HCT116 (cell line): ENCODE measurements around the gene RYR3. TPM values are rescaled to one million over a fixed set of nuclear protein-coding genes. Genes with fewer than 3 reads are reported as not detected.

Experiments used
- ATAC-seq: fragments of 200-7000 bp; cut with Tn5 transposase; 2 replicates; pipeline ENCODE4 v1.9.1; 2020; ENCODE audit warnings: mild to moderate bottlenecking, moderate library complexity
- BruUV-seq: library from RNA; stranded (reverse); fragments of 400-500 nt; replicated peaks from 2 replicates; lab custom pipeline; 2021; lab: Mats Ljungman, UMichigan
- CTCF ChIA-PET: fragments of 300-600 bp; sonication (Branson Sonifier 250); formaldehyde crosslinking; loops from one replicate; lab custom pipeline; 2021; ENCODE audit warnings: antibody characterized with exemption; lab: Charles Lee
- POLR2A ChIA-PET: fragments of 300-600, 350-600 bp; sonication (Branson Sonifier 250); formaldehyde crosslinking; loops from one replicate; lab custom pipeline; 2021; ENCODE audit warnings: antibody characterized with exemption; lab: Charles Lee
- RAD21 ChIA-PET, 2 experiments: fragments of 300-600 bp; sonication (Branson Sonifier 250); formaldehyde crosslinking; loops; one replicate each; lab custom pipeline; 2023; ENCODE audit warnings: low total read pairs in 2 of 2; ENCODE audit not compliant: uncharacterized antibody in 2 of 2, unreplicated experiment in 2 of 2, low non-redundant PET in 1 of 2; lab: Charles Lee
- DNase-seq: peaks from one replicate; pipeline ENCODE4 v3.0.0-alpha.2; 2010; ENCODE audit warnings: low read depth, low spot score
- H2AFZ ChIP-seq: fragments of 200-600 bp; shearing (Covaris generic), sonication (generic); 2 replicates; pipeline ENCODE4 v1.6.1; 2017; ENCODE audit warnings: low read depth, mixed run types, mixed read lengths, antibody characterized with exemption, low read length; ENCODE audit not compliant: poor library complexity, severe bottlenecking
- H3K27ac ChIP-seq: 2 replicates; pipeline ENCODE4 v1.5.1; 2012; ENCODE audit warnings: low read depth, low read length
- H3K27me3 ChIP-seq: fragments of 200-600 bp; sonication (generic); 2 replicates; pipeline ENCODE4 v1.6.1; 2016; ENCODE audit warnings: mixed run types, low read length, mixed read lengths; ENCODE audit not compliant: insufficient read depth
- H3K36me3 ChIP-seq, 2 experiments: fragments of 200-500 bp in 1 of 2; fragments of 200-600 bp in 1 of 2; sonication (Bioruptor generic) in 1 of 2; sonication (generic) in 1 of 2; 2 replicates each; pipeline versions ENCODE4 v1.5.1 to v1.6.1; 2014 to 2016; ENCODE audit warnings: low read length in 2 of 2, inconsistent platforms in 1 of 2, mixed read lengths in 1 of 2, mixed run types in 1 of 2; ENCODE audit not compliant: insufficient read depth in 2 of 2, control insufficient read depth in 1 of 2
- H3K4me1 ChIP-seq, 2 experiments: fragments of 200-600 bp in 1 of 2; sonication (generic) in 1 of 2; 2 replicates each; pipeline versions ENCODE4 v1.5.1 to v1.6.1; 2012 to 2017; ENCODE audit warnings: low read length in 2 of 2, inconsistent platforms in 1 of 2, mild to moderate bottlenecking in 1 of 2, mixed read lengths in 1 of 2, mixed run types in 1 of 2, moderate library complexity in 1 of 2; ENCODE audit not compliant: insufficient read depth in 2 of 2, control insufficient read depth in 1 of 2
- H3K4me2 ChIP-seq: fragments of 200-600 bp; sonication (generic); 2 replicates; pipeline ENCODE4 v1.6.1; 2017; ENCODE audit warnings: mixed run types, low read length, mixed read lengths
- H3K4me3 ChIP-seq, 2 experiments: fragments of 200-600 bp in 1 of 2; sonication (generic) in 1 of 2; replicated peaks in 1 of 2; 2 replicates each; pipeline ENCODE4 v1.5.1; 2011 to 2016; ENCODE audit warnings: low read length in 2 of 2, control low read depth in 1 of 2, low read depth in 1 of 2, mild to moderate bottlenecking in 1 of 2, mixed read lengths in 1 of 2, mixed run types in 1 of 2
- H3K79me2 ChIP-seq: fragments of 200-600 bp; sonication (generic); 2 replicates; pipeline ENCODE4 v1.6.1; 2017; ENCODE audit warnings: mild to moderate bottlenecking, mixed run types, low read length, moderate library complexity, mixed read lengths; ENCODE audit not compliant: insufficient read depth
- H3K9ac ChIP-seq: fragments of 200-600 bp; sonication (generic); 2 replicates; pipeline ENCODE4 v1.6.1; 2016; ENCODE audit warnings: low read length, mixed read lengths
- H3K9me2 ChIP-seq: fragments of 200-600 bp; sonication (generic), shearing (Covaris generic); 2 replicates; pipeline ENCODE4 v1.6.1; 2017; ENCODE audit warnings: mixed run types, mild to moderate bottlenecking, moderate library complexity; ENCODE audit not compliant: insufficient read depth
- H3K9me3 ChIP-seq, 2 experiments: fragments of 200-500 bp in 1 of 2; fragments of 200-600 bp in 1 of 2; sonication (Bioruptor generic) in 1 of 2; sonication (generic) in 1 of 2; 2 replicates each; pipeline ENCODE4 v1.6.1; 2014 to 2017; ENCODE audit warnings: low read length in 2 of 2, mixed read lengths in 2 of 2, inconsistent platforms in 1 of 2, low read depth in 1 of 2, mild to moderate bottlenecking in 1 of 2, mixed run types in 1 of 2, moderate library complexity in 1 of 2; ENCODE audit not compliant: control insufficient read depth in 1 of 2, insufficient read depth in 1 of 2
- H4K20me1 ChIP-seq: fragments of 200-600 bp; sonication (generic), shearing (Covaris generic); 2 replicates; pipeline ENCODE4 v1.6.1; 2017; ENCODE audit warnings: mixed run types, mild to moderate bottlenecking, moderate library complexity; ENCODE audit not compliant: insufficient read depth
- CEBPB ChIP-seq: IDR thresholded peaks from 2 replicates; pipeline ENCODE4 v1.6.1; 2012; ENCODE audit warnings: low read depth
- EGR1 ChIP-seq: IDR thresholded peaks from 2 replicates; pipeline ENCODE4 v1.6.1; 2012; ENCODE audit warnings: low read depth
- FOSL1 ChIP-seq: IDR thresholded peaks from 2 replicates; pipeline ENCODE4 v1.6.1; 2012; ENCODE audit warnings: low read depth
- MAX ChIP-seq: IDR thresholded peaks from 2 replicates; pipeline ENCODE4 v1.6.1; 2012
- REST ChIP-seq: IDR thresholded peaks from 2 replicates; pipeline ENCODE4 v1.6.1; 2012; ENCODE audit warnings: low read depth
- SIN3A ChIP-seq: IDR thresholded peaks from 2 replicates; pipeline ENCODE4 v1.6.1; 2012; ENCODE audit warnings: low read depth
- SP1 ChIP-seq: IDR thresholded peaks from 2 replicates; pipeline ENCODE4 v1.6.1; 2012; ENCODE audit warnings: low read depth
- SRF ChIP-seq: IDR thresholded peaks from 2 replicates; pipeline ENCODE4 v1.6.1; 2012; ENCODE audit warnings: low read depth
- ZFX ChIP-seq: fragments of 450-650 bp; IDR thresholded peaks from 2 replicates; pipeline ENCODE4 v1.6.1; 2017
- ZNF274 ChIP-seq: fragments of 200-500 bp; sonication (Bioruptor generic); IDR thresholded peaks from 2 replicates; pipeline ENCODE4 v1.6.1; 2014; ENCODE audit warnings: mild to moderate bottlenecking, low read depth, low read length, inconsistent platforms
- intact Hi-C: fragments of 100-400 bp; cut with micrococcal nuclease; formaldehyde crosslinking; loops from 2 replicates; pipeline ENCODE4 v1.10.0; 2022
- total RNA-seq: library from RNA; stranded (reverse); gene quantifications from one replicate; pipeline ENCODE4 v1.2.1, GENCODE V29; 2021; ENCODE audit not compliant: unreplicated experiment
- TF ChIP-seq, protein P1 (sequence below): IDR thresholded peaks from 2 replicates; pipeline ENCODE4 v1.6.1; 2011; ENCODE audit warnings: mild to moderate bottlenecking, low read length, moderate library complexity; ENCODE audit not compliant: insufficient replicate concordance; ENCODE audit errors: extremely low read depth

Gene RYR3
- total RNA-seq, 1 experiment from 2014 or later, result not detected

DNA sequence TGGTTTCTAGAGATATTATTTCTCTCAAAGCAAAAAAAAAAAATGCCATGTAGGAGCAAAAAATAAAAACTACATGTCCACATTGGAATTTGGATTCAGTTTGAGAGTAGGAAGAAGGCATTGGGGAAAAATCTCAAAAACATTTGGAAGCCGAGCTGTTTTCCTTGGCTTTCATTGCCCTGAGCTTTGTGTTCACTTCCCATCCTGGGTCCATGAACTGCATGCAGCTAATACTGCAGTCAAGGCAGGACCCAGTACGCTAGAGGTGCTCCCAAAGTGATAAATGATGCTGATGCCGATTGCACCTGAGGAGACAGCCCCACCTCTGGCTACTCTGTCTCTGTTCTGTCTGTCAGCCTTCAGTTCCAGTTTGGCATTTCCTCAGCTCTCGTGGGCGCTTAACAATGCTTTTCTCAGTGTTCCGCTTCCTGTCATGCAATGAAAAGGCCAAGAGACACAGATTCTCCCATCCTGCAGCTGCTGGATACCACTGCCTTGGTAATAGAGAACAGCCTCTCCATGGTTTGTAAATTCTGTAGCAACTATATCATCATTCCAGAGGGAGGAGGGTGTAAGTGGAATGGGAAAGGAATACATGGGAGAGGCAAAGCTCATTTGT lies 181.8 kb downstream of the RYR3 start:
- ChIA-PET POLR2A (no interaction called here), CTCF (no interaction called here), RAD21 (no interaction called here)
- Histone ChIP-seq H3K79me2 (no peaks in the 10 kb centered on the region), H2AFZ (no peak overlapping the region), H3K4me3 (no peak overlapping the region), H3K9me3 (no peaks in the 10 kb centered on the region), H3K9me2 (no peaks in the 10 kb centered on the region), H3K36me3 (no peaks in the 10 kb centered on the region), H3K4me2 (no peak overlapping the region), H3K4me1 (no peaks in the 10 kb centered on the region), H4K20me1 (no peaks in the 10 kb centered on the region), H3K27ac (no peak overlapping the region), H3K27me3 (peaks cover 61% of the 10 kb centered on the region), H3K9ac (no peak overlapping the region)
- TF ChIP-seq EGR1, result no peak
- TF ChIP-seq FOSL1, result no peak
- TF ChIP-seq ZNF274, result no peak
- TF ChIP-seq, protein P1, sequence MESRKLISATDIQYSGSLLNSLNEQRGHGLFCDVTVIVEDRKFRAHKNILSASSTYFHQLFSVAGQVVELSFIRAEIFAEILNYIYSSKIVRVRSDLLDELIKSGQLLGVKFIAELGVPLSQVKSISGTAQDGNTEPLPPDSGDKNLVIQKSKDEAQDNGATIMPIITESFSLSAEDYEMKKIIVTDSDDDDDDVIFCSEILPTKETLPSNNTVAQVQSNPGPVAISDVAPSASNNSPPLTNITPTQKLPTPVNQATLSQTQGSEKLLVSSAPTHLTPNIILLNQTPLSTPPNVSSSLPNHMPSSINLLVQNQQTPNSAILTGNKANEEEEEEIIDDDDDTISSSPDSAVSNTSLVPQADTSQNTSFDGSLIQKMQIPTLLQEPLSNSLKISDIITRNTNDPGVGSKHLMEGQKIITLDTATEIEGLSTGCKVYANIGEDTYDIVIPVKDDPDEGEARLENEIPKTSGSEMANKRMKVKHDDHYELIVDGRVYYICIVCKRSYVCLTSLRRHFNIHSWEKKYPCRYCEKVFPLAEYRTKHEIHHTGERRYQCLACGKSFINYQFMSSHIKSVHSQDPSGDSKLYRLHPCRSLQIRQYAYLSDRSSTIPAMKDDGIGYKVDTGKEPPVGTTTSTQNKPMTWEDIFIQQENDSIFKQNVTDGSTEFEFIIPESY, result no peak
- TF ChIP-seq CEBPB, result no peak
- TF ChIP-seq SRF, result no peak
- no peak for TF ChIP-seq SIN3A
- no peak for TF ChIP-seq ZFX
- TF ChIP-seq MAX, result no peak
- TF ChIP-seq REST, result no peak
- TF ChIP-seq SP1, result no peak
- ATAC-seq, result no peak
- DNase-seq, result no peak
- intact Hi-C loops, result no loop called here
- BruUV-seq, result no TSS peak
